Glutamatergic neuron (in vitro differentiated cells): ENCODE measurements around the gene USP28. TPM values are rescaled to one million over a fixed set of nuclear protein-coding genes. Genes with fewer than 3 reads are reported as not detected.
"Not testable (repeated sequence)": the region's sequence is repeated elsewhere in the genome, so short reads cannot be mapped to it uniquely, and the experiment has no call there.

ENCODE experiments used
- DNase-seq: peaks from one replicate; pipeline ENCODE4 v3.0.0; 2022
- H3K27ac Mint-ChIP-seq: one replicate; pipeline ENCODE4 v1.8.0; 2020; ENCODE audit warnings: mild to moderate bottlenecking, mixed read lengths, inconsistent platforms; ENCODE audit not compliant: unreplicated experiment
- H3K27me3 Mint-ChIP-seq: one replicate; pipeline ENCODE4 v1.8.0; 2020; ENCODE audit warnings: mild to moderate bottlenecking, moderate library complexity, mixed read lengths, inconsistent platforms; ENCODE audit not compliant: unreplicated experiment
- H3K36me3 Mint-ChIP-seq: one replicate; pipeline ENCODE4 v1.8.0; 2020; ENCODE audit warnings: mild to moderate bottlenecking, mixed read lengths, inconsistent platforms; ENCODE audit not compliant: unreplicated experiment
- H3K4me1 Mint-ChIP-seq: one replicate; pipeline ENCODE4 v1.8.0; 2020; ENCODE audit warnings: mild to moderate bottlenecking, low read depth, mixed read lengths, inconsistent platforms; ENCODE audit not compliant: unreplicated experiment
- H3K4me3 Mint-ChIP-seq: one replicate; pipeline ENCODE4 v1.8.0; 2020; ENCODE audit warnings: mild to moderate bottlenecking, mixed read lengths, inconsistent platforms; ENCODE audit not compliant: unreplicated experiment
- H3K9me3 Mint-ChIP-seq: one replicate; pipeline ENCODE4 v1.8.0; 2020; ENCODE audit warnings: mild to moderate bottlenecking, moderate library complexity, mixed read lengths, inconsistent platforms; ENCODE audit not compliant: unreplicated experiment
- total RNA-seq: library from RNA; stranded (reverse); fragmentation: NEBNext Ultra II Directional; extraction: Animal tissue kit (Norgen Biotek cat#: 25700); gene quantifications from one replicate; pipeline ENCODE4 v1.2.1, GENCODE V29; 2021; ENCODE audit not compliant: unreplicated experiment
- TF ChIP-seq, protein P1 (sequence below): fragments of 200-600 bp; sonication (generic); IDR thresholded peaks from one replicate; pipeline ENCODE4 v1.5.0; 2021; ENCODE audit not compliant: partially characterized antibody, unreplicated experiment

Gene USP28
- total RNA-seq, 1 donor from 2014 or later = 20.0 TPM

- TF ChIP-seq, protein P1, sequence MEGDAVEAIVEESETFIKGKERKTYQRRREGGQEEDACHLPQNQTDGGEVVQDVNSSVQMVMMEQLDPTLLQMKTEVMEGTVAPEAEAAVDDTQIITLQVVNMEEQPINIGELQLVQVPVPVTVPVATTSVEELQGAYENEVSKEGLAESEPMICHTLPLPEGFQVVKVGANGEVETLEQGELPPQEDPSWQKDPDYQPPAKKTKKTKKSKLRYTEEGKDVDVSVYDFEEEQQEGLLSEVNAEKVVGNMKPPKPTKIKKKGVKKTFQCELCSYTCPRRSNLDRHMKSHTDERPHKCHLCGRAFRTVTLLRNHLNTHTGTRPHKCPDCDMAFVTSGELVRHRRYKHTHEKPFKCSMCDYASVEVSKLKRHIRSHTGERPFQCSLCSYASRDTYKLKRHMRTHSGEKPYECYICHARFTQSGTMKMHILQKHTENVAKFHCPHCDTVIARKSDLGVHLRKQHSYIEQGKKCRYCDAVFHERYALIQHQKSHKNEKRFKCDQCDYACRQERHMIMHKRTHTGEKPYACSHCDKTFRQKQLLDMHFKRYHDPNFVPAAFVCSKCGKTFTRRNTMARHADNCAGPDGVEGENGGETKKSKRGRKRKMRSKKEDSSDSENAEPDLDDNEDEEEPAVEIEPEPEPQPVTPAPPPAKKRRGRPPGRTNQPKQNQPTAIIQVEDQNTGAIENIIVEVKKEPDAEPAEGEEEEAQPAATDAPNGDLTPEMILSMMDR = no peak
- Mint-ChIP-seq H3K9me3 (no peaks in the 10 kb centered on the region), H3K27me3 (peaks cover 2% of the 10 kb centered on the region), H3K27ac (peak overlapping the region; percentile 74), H3K4me3 (peak overlapping the region; percentile 98), H3K36me3 (no peaks in the 10 kb centered on the region), H3K4me1 (peaks cover 5% of the 10 kb centered on the region)
- DNase-seq = peak; percentile 20
Observed at GRCh38 chr11:113773092-113773415, 102.3 kb downstream of the USP28 start.

- no peaks in the 10 kb centered on the region for H3K4me1 Mint-ChIP-seq
- no peak overlapping the region for H3K27ac Mint-ChIP-seq
- peaks cover 2% of the 10 kb centered on the region for H3K27me3 Mint-ChIP-seq
- TF ChIP-seq, protein P1 = no peak
- no peak for DNase-seq
- peak overlapping the region; percentile 83 for H3K4me3 Mint-ChIP-seq
- no peaks in the 10 kb centered on the region for H3K9me3 Mint-ChIP-seq
- no peaks in the 10 kb centered on the region for H3K36me3 Mint-ChIP-seq
Observed at GRCh38 chr11:113771964-113772363, 103.4 kb downstream of the USP28 start.

DNA sequence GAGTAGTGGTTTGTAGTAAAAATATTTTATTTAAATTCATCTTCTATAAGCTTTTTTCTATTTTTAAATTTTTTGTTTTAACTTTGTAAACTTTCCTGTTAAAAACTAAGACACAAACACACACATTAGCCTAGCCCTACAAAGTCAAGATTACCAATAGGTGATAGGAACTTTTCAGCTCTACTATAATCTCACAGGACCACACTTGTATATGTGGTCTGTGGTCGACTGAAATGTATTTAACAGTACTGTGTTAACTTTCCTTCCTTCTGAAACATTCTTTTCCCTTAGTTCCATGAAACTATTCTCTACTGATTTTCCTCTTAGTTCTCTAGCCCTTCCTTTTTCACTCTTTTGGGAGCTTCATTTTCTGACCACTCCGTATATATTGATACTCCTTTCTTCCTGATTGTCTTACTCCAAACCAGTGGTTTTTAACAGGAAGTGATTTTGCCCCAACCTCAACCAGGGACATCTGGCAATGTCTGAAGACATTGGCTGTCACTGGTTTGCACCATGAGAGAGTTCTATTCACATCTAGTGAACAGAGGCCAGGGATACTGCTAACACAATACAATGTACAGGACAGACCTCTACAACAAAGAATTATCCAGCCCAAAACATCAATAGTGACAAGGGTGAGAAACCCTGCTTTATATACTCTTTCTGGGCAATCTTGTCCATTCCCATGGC lies 110.7 kb downstream of the USP28 start:
- no peaks in the 10 kb centered on the region for H3K36me3 Mint-ChIP-seq
- H3K27me3 Mint-ChIP-seq = no peaks in the 10 kb centered on the region
- TF ChIP-seq, protein P1 = no peak
- H3K27ac Mint-ChIP-seq = no peak overlapping the region
- H3K9me3 Mint-ChIP-seq = no peaks in the 10 kb centered on the region
- no peak overlapping the region for H3K4me3 Mint-ChIP-seq
- DNase-seq = no peak
- H3K4me1 Mint-ChIP-seq = no peaks in the 10 kb centered on the region

GRCh38 chr11:113763040-113763439 lies 112.3 kb downstream of the USP28 start:
- H3K27me3 Mint-ChIP-seq, DNase-seq, H3K9me3 Mint-ChIP-seq, H3K36me3 Mint-ChIP-seq, H3K4me3 Mint-ChIP-seq, H3K4me1 Mint-ChIP-seq: not testable (repeated sequence)
- H3K27ac Mint-ChIP-seq = peak overlapping the region; percentile 36

- H3K27me3 Mint-ChIP-seq = no peaks in the 10 kb centered on the region
- H3K36me3 Mint-ChIP-seq = peaks cover 4% of the 10 kb centered on the region
- H3K4me3 Mint-ChIP-seq = no peak overlapping the region
- no peaks in the 10 kb centered on the region for H3K4me1 Mint-ChIP-seq
- H3K27ac Mint-ChIP-seq = no peak overlapping the region
- TF ChIP-seq, protein P1 = no peak
- no peaks in the 10 kb centered on the region for H3K9me3 Mint-ChIP-seq
- DNase-seq = no peak
Observed at GRCh38 chr11:113760241-113760640, 115.1 kb downstream of the USP28 start.
